ENCODE results near the gene LRIT2.

DNA sequence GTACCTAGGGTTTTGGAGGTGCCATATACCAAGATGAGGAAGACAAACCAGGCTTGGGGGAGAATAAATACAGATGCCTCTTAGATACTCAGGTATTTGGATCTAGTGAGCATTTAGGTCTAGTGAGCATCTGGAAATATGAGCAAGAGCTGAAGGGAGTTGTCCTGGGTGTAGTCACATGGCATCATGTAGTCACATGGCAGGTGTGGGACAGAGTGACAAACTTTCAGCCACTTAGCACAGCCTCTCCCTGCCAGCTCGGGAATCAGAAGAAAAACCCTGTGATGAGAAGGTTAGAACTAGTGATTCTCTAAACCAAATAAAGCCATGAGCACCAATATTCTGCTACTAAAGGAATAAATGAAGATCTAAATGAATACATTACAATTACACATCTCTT is 43.8 kb upstream of the LRIT2 start:
- TF ChIP-seq, protein P1, sequence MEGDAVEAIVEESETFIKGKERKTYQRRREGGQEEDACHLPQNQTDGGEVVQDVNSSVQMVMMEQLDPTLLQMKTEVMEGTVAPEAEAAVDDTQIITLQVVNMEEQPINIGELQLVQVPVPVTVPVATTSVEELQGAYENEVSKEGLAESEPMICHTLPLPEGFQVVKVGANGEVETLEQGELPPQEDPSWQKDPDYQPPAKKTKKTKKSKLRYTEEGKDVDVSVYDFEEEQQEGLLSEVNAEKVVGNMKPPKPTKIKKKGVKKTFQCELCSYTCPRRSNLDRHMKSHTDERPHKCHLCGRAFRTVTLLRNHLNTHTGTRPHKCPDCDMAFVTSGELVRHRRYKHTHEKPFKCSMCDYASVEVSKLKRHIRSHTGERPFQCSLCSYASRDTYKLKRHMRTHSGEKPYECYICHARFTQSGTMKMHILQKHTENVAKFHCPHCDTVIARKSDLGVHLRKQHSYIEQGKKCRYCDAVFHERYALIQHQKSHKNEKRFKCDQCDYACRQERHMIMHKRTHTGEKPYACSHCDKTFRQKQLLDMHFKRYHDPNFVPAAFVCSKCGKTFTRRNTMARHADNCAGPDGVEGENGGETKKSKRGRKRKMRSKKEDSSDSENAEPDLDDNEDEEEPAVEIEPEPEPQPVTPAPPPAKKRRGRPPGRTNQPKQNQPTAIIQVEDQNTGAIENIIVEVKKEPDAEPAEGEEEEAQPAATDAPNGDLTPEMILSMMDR (IDR thresholded peaks at IDR 0.05) = no peak
- TF ChIP-seq POLR2AphosphoS5 (IDR thresholded peaks at IDR 0.05) = no peak

Data from transverse colon (tissue), 4 donors.